Heart left ventricle (tissue), 16 donors: ENCODE measurements around the gene LRPAP1. TPM values are rescaled to one million over a fixed set of nuclear protein-coding genes. Genes with fewer than 3 reads are reported as not detected.
A peak's percentile ranks its signal among the peaks of the same experiment; 100 is the strongest.

Source experiments
- ATAC-seq, 4 donors: fragments of 200-7000 bp; cut with Tn5 transposase; one replicate each; pipeline ENCODE4 v1.9.1; 2020 to 2022; ENCODE audit warnings: moderate library complexity in 4 of 4, mild to moderate bottlenecking in 3 of 4, moderate number of reproducible peaks in 1 of 4
- DNase-seq, 5 donors: peaks; one replicate each; pipeline ENCODE4 v3.0.0-alpha.2; 2020
- H3K27ac ChIP-seq, 12 donors: fragments of 200-600 bp; sonication (generic) in 4 of 12; one replicate each; pipeline versions ENCODE4 v1.5.0 to v1.8.0; 2016 to 2022; ENCODE audit warnings: mild to moderate bottlenecking in 2 of 12
- H3K27me3 ChIP-seq, 9 donors: fragments of 200-600 bp; sonication (generic) in 2 of 9; one replicate each; pipeline versions ENCODE4 v1.5.1 to v1.8.0; 2016 to 2022; ENCODE audit warnings: mild to moderate bottlenecking in 3 of 9
- H3K36me3 ChIP-seq, 9 donors: fragments of 200-600 bp; sonication (generic) in 2 of 9; one replicate each; pipeline versions ENCODE4 v1.5.0 to v1.8.0; 2018 to 2022; ENCODE audit warnings: mild to moderate bottlenecking in 2 of 9
- H3K4me1 ChIP-seq, 12 donors: fragments of 200-600 bp; sonication (generic) in 4 of 12; one replicate each; pipeline versions ENCODE4 v1.5.0 to v1.8.0; 2016 to 2022; ENCODE audit warnings: mild to moderate bottlenecking in 3 of 12
- H3K4me3 ChIP-seq, 12 donors: fragments of 200-600 bp; sonication (generic) in 4 of 12; one replicate each; pipeline versions ENCODE4 v1.5.0 to v1.8.0; 2017 to 2022; ENCODE audit warnings: mild to moderate bottlenecking in 9 of 12, moderate library complexity in 4 of 12
- H3K9me3 ChIP-seq, 12 donors: fragments of 200-600 bp; sonication (generic) in 4 of 12; one replicate each; pipeline versions ENCODE4 v1.5.0 to v1.8.0; 2016 to 2022; ENCODE audit warnings: mild to moderate bottlenecking in 1 of 12
- CTCF ChIP-seq, 12 donors: fragments of 200-600 bp; sonication (generic) in 4 of 12; IDR thresholded peaks; one replicate each; pipeline versions ENCODE4 v1.5.0 to v1.8.0; 2018 to 2022; ENCODE audit warnings: antibody characterized with exemption in 12 of 12, mild to moderate bottlenecking in 5 of 12
- POLR2A ChIP-seq, 2 donors: fragments of 450-650 bp; IDR thresholded peaks; one replicate each; pipeline ENCODE4 v1.6.1; 2017; ENCODE audit warnings: antibody characterized with exemption in 2 of 2, mild to moderate bottlenecking in 2 of 2, moderate library complexity in 2 of 2
- WGBS, 4 donors: extraction: QIAGEN DNeasy Blood & Tissue Kit in 2 of 4; methylation state at CpG; one replicate each; pipeline versions ENCODE4 v1.1.5 to v1.1.7; 2013 to 2018; 5-methylcytosine and 5-hydroxymethylcytosine counted together
- intact Hi-C, 10 donors: fragments of 100-400 bp; cut with DNase I; formaldehyde crosslinking; loops; one replicate each; pipeline versions ENCODE4 v1.11.1 to v1.14.2; 2022
- polyA plus RNA-seq, 2 donors: library from polyadenylated mRNA; stranded (reverse); fragments of 200-250 nt; gene quantifications; one replicate each; pipeline ENCODE4 v1.2.3, GENCODE V29; 2013
- total RNA-seq, 9 donors: library from RNA; depleted of rRNA in 2 of 9; stranded (reverse); fragments of >200 nt in 2 of 9; fragmentation: NEBNext Ultra II Directional in 3 of 9; extraction: Animal tissue kit (Norgen Biotek cat#: 25700) in 3 of 9; gene quantifications; one replicate each; pipeline versions ENCODE4 v1.1.0 to v1.2.4, GENCODE V29; 2016 to 2023
- donor health status: ischemic (EF 13 %, LVEDD 7.1; RV severe dilation, severe dysfunction).
- donor health status: healthy with polysubstance abuse.
- donor health status: DM: no; HTN: yes; CAD: no.
- donor health status: DM: no; HTN: no; CAD: no.
- donor health status: ischemic (EF 25% LVEDD 6.9; RV normal size, moderate dysfunction).
- donor health status: ischemic (EF 25% LVEDD 5.7; RV mildly dilated, moderate dysfunction).
- donor health status: healthy.
- donor health status: DM: yes; HTN: yes; CAD: no.
- donor health status: ischemic (EF 35%, LVEDD 5.7; RV mildly dilated, moderate dysfunction).
- donor health status: nonischemic (EF 11% LVEDD 7.7; RV severe dilation, severe dysfunction).
- donor health status: DM: yes; HTN: yes; CAD: no.
- donor health status: PGD.
- donor health status: ischemic (EF 29% LVEDD 5.4; RV normal size, mild dysfunction).
- donor health status: nonischemic (EF 23%, LVEDD 6.1; RV moderate dilation, normal function).

Gene LRPAP1
- total and polyA plus RNA-seq, 11 donors: 105 to 389 (median 283) TPM

- intact Hi-C loops: no loop called here
- H3K36me3 ChIP-seq: peaks cover 0 to 8% (median 0%) of the 10 kb centered on the region in 9 donors
- 14 to 24% (median 16%) methylated on average over 17 of the region's 17 CpGs for WGBS, 4 donors
- H3K4me1 ChIP-seq: peaks cover 0 to 64% (median 37%) of the 10 kb centered on the region in 12 donors
- H3K27ac ChIP-seq: peak overlapping the region in 10 of 12 donors; percentile 11 to 100 (median 94)
- TF ChIP-seq CTCF (IDR thresholded peaks at IDR 0.05) (peak; percentile 95 to 100 (median 98)), POLR2A (IDR thresholded peaks at IDR 0.05) (no peak)
- no peaks in the 10 kb centered on the region for H3K9me3 ChIP-seq
- peaks cover 0 to 30% (median 3%) of the 10 kb centered on the region in 9 donors for H3K27me3 ChIP-seq
- no peak overlapping the region for H3K4me3 ChIP-seq
- ATAC-seq: peak in 3 of 4 donors; percentile 4 to 26 (median 10)
- peak; percentile 67 to 87 (median 75) for DNase-seq
Measured at GRCh38 chr4:3480528-3481112, 51.6 kb downstream of the LRPAP1 start.

- DNase-seq (peak in 2 of 5 donors; percentile 69 to 73), ATAC-seq (peak in 2 of 4 donors; percentile 8 to 12)
- H3K27ac ChIP-seq: peak overlapping the region in 6 of 12 donors; percentile 54 to 100 (median 96)
- intact Hi-C loops: no loop called here
- no peaks in the 10 kb centered on the region for H3K9me3 ChIP-seq
- peaks cover 0 to 21% (median 2%) of the 10 kb centered on the region in 9 donors for H3K27me3 ChIP-seq
- H3K36me3 ChIP-seq: peaks cover 0 to 8% (median 0%) of the 10 kb centered on the region in 9 donors
- WGBS, 4 donors: 53 to 71% (median 64%) methylated on average over 9 to 25 of the region's 25 CpGs
- peaks cover 0 to 53% (median 27%) of the 10 kb centered on the region in 12 donors for H3K4me1 ChIP-seq
- no peak overlapping the region for H3K4me3 ChIP-seq
- TF ChIP-seq CTCF (IDR thresholded peaks at IDR 0.05): no peak
- no peak for TF ChIP-seq POLR2A (IDR thresholded peaks at IDR 0.05)
Measured at GRCh38 chr4:3479358-3480101, 52.7 kb downstream of the LRPAP1 start.

- TF ChIP-seq CTCF (IDR thresholded peaks at IDR 0.05) (no peak), POLR2A (IDR thresholded peaks at IDR 0.05) (no peak)
Measured at GRCh38 chr4:3478446-3479357, 53.5 kb downstream of the LRPAP1 start.

More at GRCh38 chr4:3478446-3479357, 53.5 kb downstream of the LRPAP1 start:
- peaks cover 0 to 13% (median 0%) of the 10 kb centered on the region in 9 donors for H3K27me3 ChIP-seq
- H3K27ac ChIP-seq: peak overlapping the region in 3 of 12 donors; percentile 25 to 100 (median 97)
- peaks cover 0 to 8% (median 0%) of the 10 kb centered on the region in 9 donors for H3K36me3 ChIP-seq
- no peak for ATAC-seq
- peak in 3 of 5 donors; percentile 14 to 51 (median 19) for DNase-seq
- no peaks in the 10 kb centered on the region for H3K9me3 ChIP-seq
- H3K4me1 ChIP-seq: peaks cover 0 to 53% (median 27%) of the 10 kb centered on the region in 12 donors
- no peak overlapping the region for H3K4me3 ChIP-seq
- intact Hi-C loops: no loop called here
- WGBS, 4 donors: 84 to 86% (median 85%) methylated on average over 22 to 35 of the region's 35 CpGs
